Fibroblast of pulmonary artery (primary cell): ENCODE results near the gene UGT1A8.

Experiments used
- DNase-seq: peaks from one replicate; pipeline ENCODE4 v3.0.0-alpha.2; 2010; ENCODE audit warnings: low read depth
- H3K4me3 ChIP-seq: replicated peaks from 2 replicates; pipeline ENCODE4 v1.5.1; 2011; ENCODE audit warnings: low read depth, mild to moderate bottlenecking, control low read depth, low read length, moderate library complexity
- CTCF ChIP-seq: IDR thresholded peaks from 2 replicates; pipeline ENCODE4 v1.5.1; 2011; ENCODE audit warnings: mild to moderate bottlenecking, control low read depth, low read length, inconsistent platforms; ENCODE audit errors: missing control alignments

The UGT1A8 gene

GRCh38 chr2:233768076-233768475 lies 150.6 kb downstream of the UGT1A8 start:
- no peak for TF ChIP-seq CTCF
- H3K4me3 ChIP-seq = no peak overlapping the region
- no peak for DNase-seq

GRCh38 chr2:233769260-233769659 lies 151.8 kb downstream of the UGT1A8 start:
- TF ChIP-seq CTCF = no peak
- no peak for DNase-seq
- no peak overlapping the region for H3K4me3 ChIP-seq

GRCh38 chr2:233772153-233772552 lies 154.7 kb downstream of the UGT1A8 start:
- no peak overlapping the region for H3K4me3 ChIP-seq
- no peak for TF ChIP-seq CTCF
- DNase-seq = no peak

GRCh38 chr2:233772583-233772982 lies 155.2 kb downstream of the UGT1A8 start:
- DNase-seq = peak; percentile 46
- TF ChIP-seq CTCF = peak; percentile 7
- no peak overlapping the region for H3K4me3 ChIP-seq

GRCh38 chr2:233773854-233774253 lies 156.4 kb downstream of the UGT1A8 start:
- H3K4me3 ChIP-seq = no peak overlapping the region
- no peak for DNase-seq
- TF ChIP-seq CTCF = no peak

GRCh38 chr2:233775414-233775813 lies 158.0 kb downstream of the UGT1A8 start:
- TF ChIP-seq CTCF = no peak
- H3K4me3 ChIP-seq = no peak overlapping the region
- no peak for DNase-seq

- H3K4me3 ChIP-seq = no peak within 1 kb of the TSS
- DNase-seq = no peak
- TF ChIP-seq CTCF = no peak
Measured at GRCh38 chr2:233778030-233778429, 160.6 kb downstream of the UGT1A8 start, which contains the start of gene MROH2A. MROH2A (plus strand) TSS chr2:233778330; CDS start chr2:233779359, 1,029 bp downstream.
